Inflammatory macrophage treated with lipopolysaccharide for 1 hour (primary cell): ENCODE data around the gene LYPD5.

ENCODE experiments used
- DNase-seq, 2 donors: peaks; one replicate each; pipeline ENCODE4 v3.0.0-alpha.2; 2020 to 2022

LYPD5 gene

GRCh38 chr19:43749898-43750297 lies 52.3 kb downstream of the LYPD5 start:
- DNase-seq = no peak

GRCh38 chr19:43749152-43749551 lies 53.1 kb downstream of the LYPD5 start:
- no peak for DNase-seq

DNA sequence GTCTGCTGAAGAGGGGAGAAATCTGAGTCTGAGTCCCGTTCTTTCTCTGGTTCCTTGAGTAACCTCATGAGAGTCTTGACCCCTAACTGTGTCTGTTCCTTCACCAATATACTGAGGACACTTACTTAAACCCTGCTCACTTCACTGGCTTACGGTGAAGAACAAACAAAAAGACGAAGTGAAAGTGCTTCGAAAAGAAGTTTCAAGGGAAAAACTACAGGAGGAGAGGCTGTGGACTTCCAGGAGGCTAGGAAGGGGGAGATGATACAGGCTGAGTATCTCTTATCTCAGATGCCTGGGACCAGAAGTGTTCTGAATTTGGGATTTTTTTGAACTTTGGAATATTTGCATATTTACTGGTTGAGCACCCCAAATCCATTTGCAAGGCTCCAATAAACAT lies 53.6 kb downstream of the LYPD5 start:
- no peak for DNase-seq

DNA sequence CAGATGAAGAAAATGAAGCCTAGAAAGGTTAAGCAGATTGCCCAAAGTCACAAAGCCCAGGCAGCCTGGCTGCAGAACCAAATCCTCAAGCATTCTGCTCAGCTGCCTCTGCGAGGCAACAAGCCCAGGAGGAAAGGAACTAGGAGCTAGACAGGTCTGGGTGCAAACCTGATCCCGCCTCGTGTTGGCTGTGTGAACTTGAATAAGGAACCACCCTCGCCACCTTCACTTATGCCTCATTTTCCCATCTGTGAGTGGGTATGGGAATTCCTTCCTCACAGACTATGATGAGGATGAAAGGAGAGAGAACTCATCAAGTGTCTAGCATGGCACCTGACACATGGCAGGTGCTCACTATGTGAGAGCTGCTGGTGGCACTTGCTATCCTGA lies 54.0 kb downstream of the LYPD5 start:
- DNase-seq = no peak

GRCh38 chr19:43747557-43748204 lies 54.6 kb downstream of the LYPD5 start:
- no peak for DNase-seq
